MCF 10A (cell line): ENCODE measurements around the gene DDAH2. TPM values are rescaled to one million over a fixed set of nuclear protein-coding genes. Genes with fewer than 3 reads are reported as not detected.
A peak's percentile ranks its signal among the peaks of the same experiment; 100 is the strongest.

Experiments used
- BruUV-seq: library from RNA; stranded (reverse); fragments of 400-500 nt; replicated peaks from 2 replicates; lab custom pipeline; 2021; lab: Mats Ljungman, UMichigan
- CTCF ChIA-PET: fragments of 300-600 bp; sonication (Branson Sonifier 250); formaldehyde crosslinking; extraction: SDS; loops from one replicate; lab custom pipeline; 2021; ENCODE audit warnings: antibody characterized with exemption, inconsistent platforms; lab: Yijun Ruan, JAX
- POLR2A ChIA-PET: fragments of 300-600, 350-650 bp; sonication (Branson Sonifier 250); formaldehyde crosslinking; extraction: SDS; loops from one replicate; lab custom pipeline; 2020; ENCODE audit warnings: antibody characterized with exemption, inconsistent platforms; lab: Yijun Ruan, JAX
- DNase-seq: peaks from one replicate; pipeline ENCODE4 v3.0.0-alpha.2; 2018; ENCODE audit not compliant: unreplicated experiment
- H3K27ac Mint-ChIP-seq: one replicate; pipeline ENCODE4 v1.8.0; 2022; ENCODE audit warnings: mild to moderate bottlenecking, low read depth, mixed read lengths; ENCODE audit not compliant: unreplicated experiment
- H3K27me3 Mint-ChIP-seq: one replicate; pipeline ENCODE4 v1.8.0; 2022; ENCODE audit warnings: mixed read lengths; ENCODE audit not compliant: insufficient read depth, unreplicated experiment
- H3K36me3 Mint-ChIP-seq: one replicate; pipeline ENCODE4 v1.8.0; 2022; ENCODE audit warnings: mild to moderate bottlenecking, moderate library complexity, mixed read lengths; ENCODE audit not compliant: insufficient read depth, unreplicated experiment
- H3K4me1 Mint-ChIP-seq: one replicate; pipeline ENCODE4 v1.8.0; 2022; ENCODE audit warnings: mixed read lengths; ENCODE audit not compliant: insufficient read depth, unreplicated experiment
- H3K4me3 Mint-ChIP-seq: one replicate; pipeline ENCODE4 v1.8.0; 2022; ENCODE audit warnings: mild to moderate bottlenecking, moderate library complexity, mixed read lengths; ENCODE audit not compliant: unreplicated experiment
- H3K9me3 Mint-ChIP-seq: one replicate; pipeline ENCODE4 v1.8.0; 2022; ENCODE audit warnings: mixed read lengths; ENCODE audit not compliant: unreplicated experiment
- intact Hi-C: fragments of 100-400 bp; cut with micrococcal nuclease; formaldehyde crosslinking; loops from 2 replicates; pipeline ENCODE4 v1.14.1; 2022
- total RNA-seq: library from RNA; stranded (reverse); gene quantifications from 2 replicates; pipeline ENCODE4 v1.2.3, GENCODE V29; 2022
- TF ChIP-seq, protein P1 (sequence below): fragments of 200-600 bp; IDR thresholded peaks from one replicate; pipeline ENCODE4 v1.8.0; 2022; ENCODE audit warnings: antibody characterized with exemption, mild to moderate bottlenecking; ENCODE audit not compliant: unreplicated experiment

Gene DDAH2
- total RNA-seq, 1 experiment from 2014 or later, result 8.5 TPM

DNA sequence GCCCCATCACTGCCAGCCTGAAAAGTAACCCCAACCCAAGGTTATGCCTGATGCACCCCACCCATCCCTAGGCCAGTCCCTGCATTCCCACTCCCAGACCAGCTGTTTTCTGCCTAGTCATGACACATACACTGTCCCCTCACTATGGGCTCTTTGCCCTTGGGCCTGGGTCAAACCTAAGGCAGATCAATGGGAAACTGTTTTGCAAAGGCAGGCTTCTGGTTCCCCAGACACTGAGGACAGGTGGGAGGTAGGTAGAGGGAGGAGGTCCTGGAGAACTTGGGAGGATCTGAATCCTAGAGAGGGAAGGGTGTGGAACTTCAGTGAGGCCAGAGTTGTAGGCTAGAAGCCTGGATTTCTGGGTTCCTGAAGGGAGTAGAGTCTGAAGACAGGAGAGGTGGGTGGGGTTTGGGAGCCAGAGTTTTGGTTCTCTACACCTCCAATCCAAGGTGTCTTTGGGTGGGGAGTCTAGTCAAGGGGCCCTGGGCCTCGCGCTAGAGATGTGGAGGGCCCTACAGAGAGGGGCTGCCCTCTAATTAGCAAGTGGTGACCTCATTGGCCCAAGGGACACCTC, 5.2 kb upstream of the DDAH2 start:
- H3K4me1 Mint-ChIP-seq, result peaks cover 31% of the 10 kb centered on the region
- H3K27ac Mint-ChIP-seq, result peak overlapping the region; percentile 81
- intact Hi-C loops, result no loop called here
- H3K27me3 Mint-ChIP-seq, result no peaks in the 10 kb centered on the region
- no peak for DNase-seq
- TF ChIP-seq, protein P1, sequence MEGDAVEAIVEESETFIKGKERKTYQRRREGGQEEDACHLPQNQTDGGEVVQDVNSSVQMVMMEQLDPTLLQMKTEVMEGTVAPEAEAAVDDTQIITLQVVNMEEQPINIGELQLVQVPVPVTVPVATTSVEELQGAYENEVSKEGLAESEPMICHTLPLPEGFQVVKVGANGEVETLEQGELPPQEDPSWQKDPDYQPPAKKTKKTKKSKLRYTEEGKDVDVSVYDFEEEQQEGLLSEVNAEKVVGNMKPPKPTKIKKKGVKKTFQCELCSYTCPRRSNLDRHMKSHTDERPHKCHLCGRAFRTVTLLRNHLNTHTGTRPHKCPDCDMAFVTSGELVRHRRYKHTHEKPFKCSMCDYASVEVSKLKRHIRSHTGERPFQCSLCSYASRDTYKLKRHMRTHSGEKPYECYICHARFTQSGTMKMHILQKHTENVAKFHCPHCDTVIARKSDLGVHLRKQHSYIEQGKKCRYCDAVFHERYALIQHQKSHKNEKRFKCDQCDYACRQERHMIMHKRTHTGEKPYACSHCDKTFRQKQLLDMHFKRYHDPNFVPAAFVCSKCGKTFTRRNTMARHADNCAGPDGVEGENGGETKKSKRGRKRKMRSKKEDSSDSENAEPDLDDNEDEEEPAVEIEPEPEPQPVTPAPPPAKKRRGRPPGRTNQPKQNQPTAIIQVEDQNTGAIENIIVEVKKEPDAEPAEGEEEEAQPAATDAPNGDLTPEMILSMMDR, result no peak
- ChIA-PET POLR2A (interaction anchor here (0.5 to 11.8 kb wide), 13 partner anchors 13 to 1691 kb away, joined by 3 to 95 read pairs (median 10); partner anchors contain the start of genes ABHD16A, BAG6, C6orf47 and CSNK2B), CTCF (interaction anchor here (0.6 to 1.3 kb wide), 3 partner anchors 36 to 99 kb away, joined by 3 to 4 read pairs (median 3); no protein-coding TSS in a partner anchor)
- no peaks in the 10 kb centered on the region for H3K9me3 Mint-ChIP-seq
- BruUV-seq, result no TSS peak
- H3K36me3 Mint-ChIP-seq, result peaks cover 43% of the 10 kb centered on the region
- H3K4me3 Mint-ChIP-seq, result peak overlapping the region; percentile 95

DNA sequence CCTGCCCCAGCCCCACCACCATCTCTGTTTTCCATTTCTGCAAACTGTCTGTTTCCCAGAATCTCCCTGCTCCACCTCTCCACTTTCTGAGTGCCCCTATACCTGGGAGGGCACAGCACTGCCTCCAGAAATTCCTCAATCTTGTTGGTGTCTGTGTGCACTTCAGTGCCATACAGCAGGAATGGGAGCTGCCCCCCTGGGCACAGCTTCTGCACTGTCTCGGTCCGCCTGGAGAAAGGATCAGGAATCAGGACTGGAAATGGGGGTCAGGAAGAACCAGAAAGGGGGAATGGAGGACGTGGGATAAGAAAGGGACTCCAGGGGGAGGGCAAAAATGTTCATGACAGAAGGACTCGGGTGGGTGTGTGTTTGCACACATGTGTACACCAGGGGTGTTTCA, 4.6 kb upstream of the DDAH2 start:
- ChIA-PET POLR2A (interaction anchor here (0.6 to 11.8 kb wide), 6 partner anchors 13 to 98 kb away, joined by 3 to 95 read pairs (median 8); partner anchors contain the start of genes ABHD16A, BAG6 and HSPA1B), CTCF (interaction anchor here (0.6 to 1.0 kb wide), 3 partner anchors 36 to 99 kb away, joined by 3 to 4 read pairs (median 4); no protein-coding TSS in a partner anchor)
- H3K4me1 Mint-ChIP-seq, result peaks cover 28% of the 10 kb centered on the region
- intact Hi-C loops, result no loop called here
- H3K36me3 Mint-ChIP-seq, result peaks cover 43% of the 10 kb centered on the region
- TF ChIP-seq, protein P1, result no peak
- no peak for DNase-seq
- peak overlapping the region; percentile 81 for H3K27ac Mint-ChIP-seq
- peak overlapping the region; percentile 95 for H3K4me3 Mint-ChIP-seq
- no TSS peak for BruUV-seq
- H3K27me3 Mint-ChIP-seq, result no peaks in the 10 kb centered on the region
- H3K9me3 Mint-ChIP-seq, result no peaks in the 10 kb centered on the region

DNA sequence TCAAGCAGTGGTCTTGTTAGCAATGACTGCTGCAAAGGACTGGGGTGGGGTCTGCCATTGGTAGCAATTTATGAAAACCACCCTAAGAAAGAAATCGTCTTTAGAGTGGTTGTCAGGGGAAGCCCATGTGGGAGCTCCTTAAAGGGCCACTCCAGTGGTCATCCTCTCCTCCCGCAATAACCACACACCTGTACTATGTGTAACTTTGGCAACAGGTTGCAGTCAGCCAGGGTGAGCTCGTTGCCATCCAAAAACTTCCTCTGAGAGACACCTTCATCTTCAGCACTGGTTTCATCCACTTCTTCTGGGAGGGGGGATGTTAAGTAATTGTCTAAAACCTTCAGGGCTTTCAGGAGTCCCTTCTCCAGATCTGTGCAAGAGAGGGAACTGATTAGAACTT, 2.9 kb upstream of the DDAH2 start:
- TF ChIP-seq, protein P1, result no peak
- H3K27me3 Mint-ChIP-seq, result no peaks in the 10 kb centered on the region
- peaks cover 13% of the 10 kb centered on the region for H3K4me1 Mint-ChIP-seq
- BruUV-seq, result no TSS peak
- peaks cover 43% of the 10 kb centered on the region for H3K36me3 Mint-ChIP-seq
- intact Hi-C loops, result no loop called here
- CTCF ChIA-PET, result interaction anchor here (0.6 to 2.6 kb wide), 4 partner anchors 20 to 60 kb away, joined by 3 to 19 read pairs (median 4); no protein-coding TSS in a partner anchor
- POLR2A ChIA-PET, result interaction anchor here (0.6 to 11.8 kb wide), 11 partner anchors 8 to 99 kb away, joined by 3 to 95 read pairs (median 5); partner anchors contain the start of genes ABHD16A, HSPA1A, HSPA1B and HSPA1L
- H3K9me3 Mint-ChIP-seq, result no peaks in the 10 kb centered on the region
- H3K27ac Mint-ChIP-seq, result no peak overlapping the region
- DNase-seq, result no peak
- no peak overlapping the region for H3K4me3 Mint-ChIP-seq

DNA sequence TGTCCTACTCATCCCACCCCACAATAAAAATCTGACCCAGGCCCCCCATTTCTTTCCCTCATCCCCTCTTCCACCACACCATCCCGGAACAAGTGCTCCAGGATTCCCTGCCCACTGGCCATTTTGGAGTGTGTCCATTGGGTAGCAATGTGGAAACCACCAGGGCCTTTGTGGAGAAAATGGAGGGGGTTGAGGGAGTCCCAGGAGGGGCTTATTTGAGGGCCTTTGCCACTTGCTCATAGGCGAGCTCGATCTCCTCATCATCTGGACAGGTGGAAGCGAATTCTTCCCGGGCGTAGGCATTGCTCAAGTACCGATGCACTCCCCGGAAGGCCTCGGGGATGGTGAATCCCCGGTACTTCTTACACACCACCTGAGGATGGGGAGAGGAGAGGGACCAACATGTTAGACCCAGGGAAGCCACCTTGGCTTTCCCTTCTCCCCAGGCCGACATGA, 1.6 kb upstream of the DDAH2 start:
- ChIA-PET POLR2A (interaction anchor here (0.5 to 11.8 kb wide), 12 partner anchors 9 to 137 kb away, joined by 4 to 95 read pairs (median 12); partner anchors contain the start of genes ABHD16A, GPANK1, HSPA1A and HSPA1B), CTCF (interaction anchor here (0.6 to 2.6 kb wide), 8 partner anchors 10 to 243 kb away, joined by 3 to 19 read pairs (median 4); partner anchors contain the start of genes LSM2, MSH5 and VARS1)
- peaks cover 7% of the 10 kb centered on the region for H3K4me1 Mint-ChIP-seq
- H3K9me3 Mint-ChIP-seq, result no peaks in the 10 kb centered on the region
- H3K27me3 Mint-ChIP-seq, result no peaks in the 10 kb centered on the region
- H3K27ac Mint-ChIP-seq, result peak overlapping the region; percentile 49
- no TSS peak for BruUV-seq
- intact Hi-C loops, result no loop called here
- H3K36me3 Mint-ChIP-seq, result peaks cover 43% of the 10 kb centered on the region
- no peak for DNase-seq
- TF ChIP-seq, protein P1, result no peak
- H3K4me3 Mint-ChIP-seq, result peak overlapping the region; percentile 92
